H1 (cell line): ENCODE data around the gene MGRN1. TPM values are rescaled to one million over a fixed set of nuclear protein-coding genes. Genes with fewer than 3 reads are reported as not detected.

Source experiments
- BCL11A ChIP-seq, 2 experiments: IDR thresholded peaks; one replicate each; pipeline ENCODE4 v1.6.1; 2011; ENCODE audit warnings: low read depth in 2 of 2, low read length in 2 of 2, mild to moderate bottlenecking in 2 of 2
- CHD2 ChIP-seq: IDR thresholded peaks from 2 replicates; pipeline ENCODE4 v1.6.1; 2012; ENCODE audit warnings: low read length, improper control_type of control experiment
- SAP30 ChIP-seq: fragments of 300-600 bp; sonication (generic); IDR thresholded peaks from 2 replicates; pipeline ENCODE4 v1.7.1; 2012; ENCODE audit warnings: low read length, moderate library complexity, mild to moderate bottlenecking, inconsistent platforms; ENCODE audit not compliant: insufficient read depth, insufficient replicate concordance
- SP2 ChIP-seq: IDR thresholded peaks from 2 replicates; pipeline ENCODE4 v1.6.1; 2012; ENCODE audit warnings: mild to moderate bottlenecking, low read length, inconsistent platforms
- polyA plus RNA-seq, 7 experiments: library from polyadenylated mRNA; depleted of rRNA in 3 of 7; stranded (reverse) in 5 of 7; unstranded in 2 of 7; fragments of >200 nt in 5 of 7; fragments of 200-250 nt in 2 of 7; gene quantifications; 1 replicate in 5 of 7; 2 replicates in 1 of 7; 4 replicates in 1 of 7; pipeline versions ENCODE4 v1.2.1 to v1.2.3, GENCODE V29; 2011 to 2013; ENCODE audit warnings: missing spikeins in 2 of 7, mixed read lengths in 2 of 7
- total RNA-seq: library from RNA; stranded (reverse); fragmentation: NEBNext Ultra II Directional; extraction: Animal tissue kit (Norgen Biotek cat#: 25700); gene quantifications from 2 replicates; pipeline ENCODE4 v1.2.1, GENCODE V29; 2021

MGRN1 gene
- total and polyA plus RNA-seq, 2 of the 8 experiments (the other 6 are each of a cell fraction or from before 2014, with no cell fraction given) = 15.0 to 82.3 TPM

- TF ChIP-seq CHD2 = no peak
- TF ChIP-seq BCL11A (IDR thresholded peaks at IDR 0.05; ENCODE audit: low read depth in 2 of 2, low read length in 2 of 2) = no peak
- TF ChIP-seq SAP30 = no peak
- no peak for TF ChIP-seq SP2
Observed at GRCh38 chr16:4578961-4579530, 45.6 kb upstream of the MGRN1 start (continued).
